Activated CD8-positive, alpha-beta memory T cell treated with anti-CD3 and anti-CD28 coated beads for 4 hours (primary cell): ENCODE data around the gene TLE2.
"Not testable (repeated sequence)": the region's sequence is repeated elsewhere in the genome, so short reads cannot be mapped to it uniquely, and the experiment has no call there.

Source experiments
- DNase-seq, 2 donors: peaks; one replicate each; pipeline ENCODE4 v3.0.0-alpha.2; 2020; ENCODE audit warnings: low read depth in 2 of 2

Gene TLE2

GRCh38 chr19:2983351-2984214, 45.5 kb downstream of the TLE2 start:
- DNase-seq: no peak

DNA sequence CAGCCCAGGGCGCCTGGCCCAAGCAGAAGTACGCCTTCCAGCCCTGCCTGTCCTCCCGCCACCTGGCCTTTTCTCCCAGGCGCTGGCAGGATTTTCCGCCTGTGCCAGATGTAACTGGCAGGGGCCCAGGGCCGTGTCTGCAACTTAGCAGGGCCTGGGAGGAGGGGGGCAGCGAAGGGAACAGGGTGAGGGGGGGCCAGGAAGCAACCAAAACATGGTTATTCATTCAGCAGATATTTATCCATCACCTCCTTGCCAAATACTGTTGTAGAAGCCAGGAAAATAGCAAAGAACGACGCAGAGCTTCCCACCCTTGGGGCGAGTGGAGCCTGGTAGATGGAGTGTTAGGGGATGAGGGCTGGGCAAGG, 46.1 kb downstream of the TLE2 start:
- DNase-seq: no peak

DNA sequence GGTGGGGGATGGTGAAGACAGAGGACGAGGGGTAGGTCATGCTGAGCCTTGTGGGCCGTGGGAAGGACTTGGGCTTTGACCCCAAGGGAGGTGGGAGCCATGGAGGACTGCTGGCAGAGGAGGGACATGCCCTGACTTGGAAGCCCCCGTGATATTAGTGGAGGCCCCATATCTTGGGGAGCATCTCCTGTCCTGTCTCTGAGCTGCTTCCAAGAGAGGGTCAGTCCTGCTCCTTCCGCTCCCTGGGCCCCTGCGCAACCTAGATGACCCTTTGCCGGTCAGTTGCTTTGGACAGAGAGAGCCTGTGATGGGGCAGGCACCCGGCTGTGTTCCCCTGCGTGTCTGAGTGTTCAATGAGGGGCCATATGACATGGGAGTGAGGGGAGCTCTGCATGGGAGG, 46.5 kb downstream of the TLE2 start:
- no peak for DNase-seq

DNA sequence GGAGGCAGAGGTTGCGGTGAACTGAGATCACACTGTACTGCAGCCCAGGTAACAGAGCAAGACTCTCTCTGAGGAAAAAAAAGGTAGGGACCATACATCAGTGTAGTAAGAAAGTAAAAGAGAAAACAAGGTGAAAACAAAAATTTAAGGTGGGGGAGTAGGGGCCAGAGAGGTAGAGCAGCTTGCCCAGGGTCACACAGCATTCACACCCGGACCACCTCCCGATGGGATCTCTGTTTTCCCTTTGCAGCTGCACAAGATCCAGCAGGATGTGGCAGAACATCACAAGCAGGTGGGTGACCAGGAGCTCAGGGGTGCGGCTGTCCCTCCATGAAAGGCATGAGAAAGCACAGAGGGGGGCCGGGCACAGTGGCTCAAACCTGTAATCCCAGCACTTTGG, 47.2 kb downstream of the TLE2 start:
- no peak for DNase-seq

GRCh38 chr19:2978772-2979171, 50.3 kb downstream of the TLE2 start:
- DNase-seq: no peak

DNA sequence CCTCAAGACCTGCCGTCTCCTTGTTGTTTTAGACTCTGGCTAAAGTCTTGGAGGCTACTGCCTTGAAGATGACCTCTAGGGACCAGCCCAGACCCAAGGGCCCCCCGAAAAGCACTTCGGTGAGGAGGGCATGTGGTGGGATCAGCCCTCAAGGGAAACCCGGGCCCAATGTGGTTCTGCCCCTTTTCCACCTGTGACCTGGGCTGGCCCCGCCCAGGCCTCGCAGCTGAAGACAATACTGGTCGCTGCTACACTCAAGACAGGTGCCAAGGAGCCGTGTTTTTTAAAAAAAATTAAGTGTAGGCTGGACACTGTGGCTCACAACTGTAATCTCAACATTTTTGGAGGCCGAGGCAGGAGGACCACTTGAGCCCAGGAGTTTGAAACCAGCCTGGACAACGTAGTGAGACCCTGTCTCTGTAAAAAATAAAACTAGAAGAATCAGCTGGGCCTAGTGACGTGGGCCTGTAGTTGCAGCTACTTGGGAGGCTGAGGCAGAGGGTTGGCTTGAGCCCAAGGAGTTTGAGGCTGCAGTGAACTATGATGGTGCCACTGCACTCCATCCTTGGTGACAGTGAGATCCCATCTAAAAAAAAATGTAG, 50.8 kb downstream of the TLE2 start:
- DNase-seq: no peak

DNA sequence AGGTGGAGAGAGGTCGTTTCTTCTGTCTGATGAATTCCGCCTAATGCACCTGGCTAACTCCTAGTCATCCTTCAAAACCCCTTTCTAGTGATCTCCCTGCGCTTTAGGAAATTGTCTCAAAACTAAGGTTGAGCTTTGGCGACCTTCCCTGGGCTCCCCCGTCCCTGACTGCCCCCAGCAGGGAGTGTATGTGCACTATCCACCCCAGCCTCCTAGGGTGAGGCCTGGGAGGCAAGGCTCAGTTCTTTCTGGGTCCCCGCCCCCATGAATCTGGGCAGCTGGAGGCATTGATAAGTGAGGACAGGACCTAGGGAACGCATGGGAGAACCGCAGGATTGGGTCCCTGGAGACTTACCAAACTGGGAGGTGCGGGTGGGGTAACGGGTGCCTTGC, 51.3 kb downstream of the TLE2 start:
- DNase-seq: no peak

- DNase-seq: peak; percentile 82 to 89
Measured at GRCh38 chr19:2977001-2977745, 51.9 kb downstream of the TLE2 start, which contains the start of gene TLE6. Gene TLE6, plus strand, starts transcription at chr19:2977564. Its CDS starts 670 bp downstream, at chr19:2978234.

GRCh38 chr19:2976609-2977000, 52.5 kb downstream of the TLE2 start:
- no peak for DNase-seq

GRCh38 chr19:2974342-2975041, 54.6 kb downstream of the TLE2 start:
- DNase-seq: no peak

DNA sequence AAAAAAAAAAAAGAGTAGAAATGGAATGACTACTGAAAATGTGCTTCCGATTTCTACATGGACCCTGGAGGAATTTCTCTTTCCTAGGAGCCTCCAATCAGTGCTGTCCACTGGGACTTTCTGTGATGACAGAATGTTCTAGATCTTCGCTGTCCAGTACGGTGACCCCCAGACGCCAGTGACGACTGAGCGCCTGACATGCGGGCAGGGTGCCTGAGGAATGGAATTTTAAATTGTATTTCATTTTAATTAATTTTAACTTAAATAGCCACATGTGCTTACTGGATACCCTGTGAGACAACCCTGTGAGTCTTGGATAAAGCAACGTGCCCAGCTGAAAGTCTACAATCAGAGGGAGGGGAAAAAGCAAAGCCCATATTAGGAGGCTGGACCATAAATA, 55.9 kb downstream of the TLE2 start:
- no peak for DNase-seq

DNA sequence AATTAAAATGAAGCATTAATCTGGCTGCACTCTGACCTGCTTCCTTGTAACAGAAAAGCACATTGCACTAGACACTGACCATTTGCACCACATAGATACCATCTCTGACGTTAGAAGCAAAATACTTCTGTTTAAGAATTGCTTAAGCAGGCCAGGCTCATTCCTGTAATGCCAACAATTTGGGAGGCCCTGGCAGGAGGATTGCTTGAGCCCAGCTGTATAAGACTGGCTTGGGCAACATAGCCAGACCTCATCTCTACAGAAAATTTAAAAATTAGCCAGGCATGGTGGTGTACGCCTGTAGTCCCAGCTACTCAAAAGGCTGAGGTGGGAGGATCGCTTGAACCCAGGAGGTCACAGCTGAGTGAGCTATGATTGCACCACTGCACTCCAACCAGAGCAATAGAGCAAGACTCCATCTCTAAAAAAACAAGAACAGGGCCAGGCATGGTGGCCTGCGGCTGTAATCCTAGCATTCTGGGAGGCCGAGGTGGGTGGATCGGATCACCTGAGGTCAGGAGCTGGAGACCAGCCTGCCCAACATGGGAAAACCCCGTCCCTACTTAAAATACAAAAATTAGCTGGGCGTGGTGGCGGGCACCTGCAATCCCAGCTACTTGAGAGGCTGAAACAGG, 58.8 kb downstream of the TLE2 start:
- no peak for DNase-seq

DNA sequence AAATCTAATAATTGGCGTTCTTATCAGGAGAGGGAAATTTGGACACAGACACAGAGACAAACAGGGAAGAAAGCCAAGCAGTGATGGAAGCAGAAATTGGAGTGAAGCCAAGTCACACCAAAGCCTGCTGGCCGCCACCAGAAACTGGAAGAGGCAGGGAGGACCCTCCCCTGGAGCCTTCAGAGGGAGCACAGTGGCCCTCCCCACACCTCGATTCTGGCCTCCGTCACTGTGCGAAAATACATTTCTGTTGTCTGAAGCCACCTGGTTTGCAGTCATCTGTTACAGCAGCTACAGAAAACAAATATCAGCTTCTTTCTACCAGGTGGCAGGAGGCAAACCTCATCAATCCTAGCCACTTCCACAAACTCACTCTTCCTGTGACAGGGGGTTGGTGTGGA, 60.0 kb downstream of the TLE2 start:
- DNase-seq: no peak

DNA sequence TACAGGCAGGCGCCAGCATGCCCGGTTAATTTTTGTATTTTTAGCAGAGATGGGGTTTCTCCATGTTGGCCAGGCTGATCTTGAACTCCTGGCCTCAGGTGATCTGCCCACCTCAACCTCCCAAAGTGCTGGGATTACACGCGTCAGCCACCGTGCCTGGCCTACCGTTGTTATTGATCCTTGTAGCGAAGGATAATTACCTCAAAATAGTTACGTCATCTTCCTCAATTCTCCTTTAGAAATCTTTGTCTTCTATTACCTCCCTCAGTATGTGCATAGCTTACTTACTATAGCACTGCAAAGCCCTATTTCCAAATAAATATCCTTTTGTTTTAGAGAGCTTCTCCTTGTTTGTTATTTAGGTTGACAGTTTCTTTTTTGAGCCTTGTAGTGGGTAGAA, 61.1 kb downstream of the TLE2 start:
- no peak for DNase-seq

DNA sequence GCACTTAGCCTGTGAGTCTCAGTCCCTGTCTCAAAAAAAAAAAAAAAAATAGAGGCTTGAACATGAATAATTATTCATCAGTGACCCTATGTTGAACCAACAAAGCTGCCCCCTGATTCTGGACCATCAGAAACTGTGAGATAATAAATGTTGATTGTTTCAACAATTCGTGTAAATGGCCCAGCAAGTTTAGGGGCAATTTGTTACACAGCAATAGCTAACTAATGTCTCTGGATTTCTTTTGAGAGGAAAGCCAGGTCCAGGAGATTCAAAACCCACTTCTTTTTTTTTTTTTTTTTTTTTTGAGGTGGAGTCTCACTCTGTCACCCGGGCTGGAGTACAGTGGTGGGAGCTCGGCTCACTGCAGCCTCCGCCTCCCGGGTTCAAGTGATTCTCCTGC, 64.2 kb downstream of the TLE2 start:
- no peak for DNase-seq

DNA sequence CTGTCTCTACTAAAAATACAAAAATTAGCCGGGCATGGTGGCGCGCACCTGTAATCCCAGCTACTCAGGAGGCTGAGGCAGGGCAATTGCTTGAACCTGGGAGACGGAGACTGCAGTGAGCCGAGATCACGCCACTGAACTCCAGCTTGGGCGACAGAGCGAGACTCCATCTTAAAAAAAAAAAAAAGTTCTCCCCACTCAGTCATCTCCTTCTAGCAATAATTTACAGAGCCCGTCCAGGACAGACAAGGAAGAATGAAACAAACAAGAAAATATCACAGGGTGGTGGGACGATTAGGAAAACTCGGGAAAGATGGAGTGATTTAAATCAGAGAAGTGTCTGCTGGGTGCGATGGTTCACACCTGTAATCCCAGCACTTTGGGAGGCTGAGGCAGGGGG, 65.4 kb downstream of the TLE2 start:
- not testable (repeated sequence) for DNase-seq

- DNase-seq: no peak
Measured at GRCh38 chr19:2963122-2963521, 66.0 kb downstream of the TLE2 start.

DNA sequence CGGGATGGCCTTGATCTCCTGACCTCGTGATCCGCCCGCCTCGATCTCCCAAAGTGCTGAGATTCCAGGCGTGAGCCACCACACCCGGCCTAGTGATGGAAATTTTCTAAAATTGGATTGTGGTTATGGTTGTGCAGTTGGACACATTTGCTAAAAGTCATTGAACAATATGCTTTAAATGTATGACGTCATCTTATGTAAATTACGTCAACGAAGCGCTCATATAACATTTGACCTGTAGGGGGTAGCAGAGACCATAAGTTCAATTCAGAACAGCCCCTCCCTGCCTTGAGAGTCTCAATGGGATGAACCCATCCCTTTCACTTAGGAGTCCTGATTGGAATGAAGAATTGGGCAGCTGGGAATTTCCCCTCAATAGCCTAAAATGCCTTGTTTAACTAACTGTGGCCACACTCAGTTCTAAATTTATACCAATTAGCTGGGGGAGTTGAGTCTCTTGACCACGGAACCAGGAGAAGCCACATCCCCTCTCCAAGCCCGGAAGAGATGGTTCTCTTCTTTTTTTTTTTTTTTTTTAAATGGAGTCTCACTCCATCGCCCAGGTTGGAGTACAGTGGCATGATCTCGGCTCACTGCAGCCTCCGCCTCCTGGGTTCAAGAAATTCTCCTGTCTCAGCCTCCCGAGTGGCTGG, 66.9 kb downstream of the TLE2 start:
- DNase-seq: peak in 1 of 2 donors; percentile 11

DNA sequence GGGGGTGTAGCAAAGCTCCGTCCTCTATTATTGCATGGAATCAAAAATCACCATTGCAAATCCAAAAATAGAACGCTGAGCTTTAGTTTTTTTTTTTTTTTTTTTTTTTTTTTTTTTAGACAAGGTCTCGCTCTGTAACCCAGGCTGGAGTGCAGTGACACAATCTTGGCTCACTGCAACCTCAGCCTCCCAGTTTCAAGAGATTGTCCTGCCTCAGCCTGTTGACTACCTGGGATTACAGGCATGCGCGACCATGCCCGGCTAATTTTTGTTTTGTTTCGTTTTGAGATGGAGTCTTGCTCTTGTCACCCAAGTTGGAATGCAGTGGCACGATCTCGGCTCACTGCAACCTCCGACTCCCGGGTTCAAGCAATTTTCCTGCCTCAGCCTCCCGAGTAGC, 69.0 kb downstream of the TLE2 start:
- DNase-seq: no peak

GRCh38 chr19:2957160-2957559, 71.9 kb downstream of the TLE2 start:
- no peak for DNase-seq

DNA sequence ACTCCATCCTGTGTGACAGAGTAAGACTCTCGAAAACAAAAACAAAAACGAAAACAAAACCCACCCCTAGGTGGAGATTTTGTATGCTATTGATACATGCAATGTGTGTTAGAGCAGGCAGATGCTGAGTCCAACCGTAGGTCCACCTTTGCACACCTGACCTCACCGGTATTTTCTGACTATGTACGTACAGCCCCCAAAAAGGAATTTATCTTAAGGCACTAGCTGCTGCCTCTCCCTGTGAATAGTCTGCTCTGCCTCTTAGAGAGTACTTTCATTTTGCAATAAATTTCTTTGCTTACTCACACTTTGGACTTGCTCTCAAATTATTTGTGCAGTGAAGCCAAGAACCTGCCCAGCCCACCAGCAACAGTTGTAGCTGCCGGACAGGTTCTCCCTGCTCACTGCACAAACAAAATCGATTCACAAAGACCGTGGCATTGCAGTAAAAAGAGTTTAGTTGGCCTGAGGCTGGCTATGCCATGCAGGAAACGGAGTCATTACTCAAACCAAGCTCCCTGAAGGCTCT, 76.1 kb downstream of the TLE2 start:
- DNase-seq: no peak
